HG02870 (cell line): Measurements from ENCODE around the gene CLCN4.
A peak's percentile ranks its signal among the peaks of the same experiment; 100 is the strongest.

Experiments used
- ATAC-seq: cut with Tn5 transposase; IDR thresholded peaks from one replicate; pipeline ENCODE4 v1.9.1; 2021; ENCODE audit warnings: mild to moderate bottlenecking, moderate library complexity; ENCODE audit not compliant: unreplicated experiment

The CLCN4 gene

DNA sequence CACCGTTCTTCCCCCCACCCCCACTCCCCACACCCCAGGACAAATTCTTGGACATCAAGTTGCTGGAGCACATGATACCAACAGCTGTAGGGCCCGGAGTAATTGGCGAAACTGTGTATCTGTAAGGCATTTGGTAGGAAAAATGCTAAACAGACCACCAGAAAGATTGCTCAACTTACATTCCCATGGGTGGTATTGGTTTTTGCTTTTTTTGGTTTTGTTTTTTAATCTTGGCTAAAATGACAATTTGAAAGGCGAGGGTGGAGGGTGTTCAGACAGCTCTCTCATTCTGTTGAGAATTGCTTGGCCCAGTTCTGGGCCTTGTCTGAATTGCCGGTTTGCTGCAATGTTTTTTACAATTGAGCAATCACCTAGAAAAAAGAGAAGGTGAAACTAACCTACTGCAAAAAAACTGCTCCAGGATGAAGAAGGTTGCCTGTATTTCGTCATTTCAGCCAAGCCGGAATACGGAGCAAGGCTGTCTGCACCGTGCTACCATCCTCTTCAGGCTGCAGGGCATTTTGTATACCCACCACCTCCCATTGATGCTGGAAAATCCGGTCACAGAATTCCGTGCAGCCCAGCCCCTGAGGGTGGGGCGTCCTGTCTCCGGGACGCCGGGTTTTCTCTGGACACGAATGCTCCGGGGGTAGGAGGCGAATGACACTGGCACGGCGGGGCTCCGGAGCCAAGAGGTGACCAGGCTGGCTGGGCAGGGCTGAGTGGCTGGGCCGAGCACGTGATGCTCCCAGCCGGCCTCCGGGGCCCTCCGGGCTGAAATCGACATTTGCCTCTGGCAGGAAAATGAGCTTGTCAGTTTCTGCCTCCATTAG lies at the start of gene CLCN4:
Gene CLCN4 (plus strand): TSS at position 777 of the 833 bp plus-strand sequence. CDS start 28,058 bp downstream, outside the sequence.
- ATAC-seq = peak; percentile 54

DNA sequence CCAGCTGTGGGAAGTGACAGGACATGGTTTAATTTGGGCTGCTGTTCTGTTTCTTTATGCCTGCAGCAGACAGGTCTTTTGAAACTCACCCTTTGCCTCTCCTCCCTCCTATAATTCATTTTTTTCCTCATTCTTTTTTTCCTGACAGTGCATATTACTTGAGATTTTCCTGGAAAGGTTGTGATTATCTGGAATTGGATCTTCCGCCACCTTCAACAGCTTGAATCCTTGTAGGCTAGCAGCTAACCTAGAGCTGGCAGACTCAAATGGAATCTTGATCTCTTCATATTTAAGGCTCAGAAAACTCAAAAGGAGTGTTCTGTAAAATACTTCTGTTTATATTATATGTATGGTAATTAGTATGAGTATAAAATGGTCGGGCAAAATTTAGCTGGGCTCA lies 49.3 kb upstream of the CLCN4 start:
- ATAC-seq = no peak

DNA sequence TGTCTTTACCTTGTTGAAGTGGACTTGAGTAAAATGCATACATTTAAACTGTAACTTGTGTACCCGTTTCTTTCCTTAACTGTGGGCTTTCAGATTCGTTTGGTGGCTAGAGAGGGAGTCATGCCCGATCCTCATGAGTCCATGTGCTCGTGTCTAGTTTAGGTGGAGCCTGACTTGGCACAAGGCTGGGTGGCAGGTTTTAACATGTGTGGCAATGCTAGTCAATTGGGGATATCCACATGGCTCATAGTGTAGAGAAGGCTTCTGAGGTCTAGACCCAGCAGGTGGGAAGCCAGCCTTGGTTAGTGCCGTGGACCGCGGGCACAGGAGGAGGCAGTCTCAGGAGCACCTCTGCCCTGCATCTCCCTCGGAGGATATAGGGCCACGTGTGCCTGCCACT lies 48.5 kb upstream of the CLCN4 start:
- no peak for ATAC-seq

DNA sequence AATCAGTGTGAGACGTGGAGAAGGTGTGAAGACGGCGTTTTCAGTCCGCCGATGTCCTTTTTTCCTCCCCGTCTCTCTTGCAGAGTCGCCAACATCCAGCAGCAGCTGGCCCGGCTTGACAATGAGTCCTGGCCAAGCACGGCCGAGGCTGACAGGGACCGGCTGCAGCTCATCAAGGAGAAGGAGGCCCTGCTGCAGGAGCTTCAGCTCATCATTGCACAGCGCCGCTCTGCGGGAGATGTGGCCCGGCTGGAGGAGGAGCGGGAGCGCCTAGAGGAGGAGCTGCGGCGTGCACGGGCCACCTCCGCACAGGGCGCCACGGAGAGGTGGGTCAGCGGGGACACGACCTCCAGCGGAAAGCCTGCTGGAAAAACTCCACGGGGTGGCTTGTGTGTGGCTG lies 47.1 kb upstream of the CLCN4 start:
- ATAC-seq = no peak

DNA sequence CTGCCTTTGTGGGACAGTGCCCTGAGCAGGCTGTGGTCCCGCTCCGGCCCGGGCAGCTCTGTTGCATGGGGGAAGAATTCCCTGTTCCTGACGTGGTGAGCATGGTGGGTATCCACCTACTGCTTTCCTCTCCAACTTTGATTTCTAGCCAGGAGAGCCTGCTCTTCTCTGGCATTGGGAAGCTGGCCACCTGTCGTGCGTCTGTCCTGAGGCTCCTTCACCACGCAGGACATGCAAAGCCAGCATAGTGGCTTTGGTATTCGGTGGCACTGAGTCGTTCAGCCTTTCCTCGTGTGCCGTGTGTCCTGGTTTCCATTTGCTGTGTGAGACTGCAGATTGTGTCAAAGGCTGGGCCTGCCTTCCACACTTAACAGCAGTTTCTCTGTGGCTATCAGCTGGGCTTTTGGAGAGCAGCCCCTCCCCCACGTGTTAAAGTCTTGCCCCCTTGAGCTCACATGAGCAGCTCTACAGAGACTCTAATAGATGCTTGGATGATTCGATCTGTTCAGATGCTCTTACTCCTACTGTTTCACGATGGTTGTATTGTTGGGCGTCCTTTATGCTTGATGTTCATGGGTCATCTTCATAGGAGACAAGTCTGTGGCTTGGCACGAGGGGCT lies 46.3 kb upstream of the CLCN4 start:
- no peak for ATAC-seq

DNA sequence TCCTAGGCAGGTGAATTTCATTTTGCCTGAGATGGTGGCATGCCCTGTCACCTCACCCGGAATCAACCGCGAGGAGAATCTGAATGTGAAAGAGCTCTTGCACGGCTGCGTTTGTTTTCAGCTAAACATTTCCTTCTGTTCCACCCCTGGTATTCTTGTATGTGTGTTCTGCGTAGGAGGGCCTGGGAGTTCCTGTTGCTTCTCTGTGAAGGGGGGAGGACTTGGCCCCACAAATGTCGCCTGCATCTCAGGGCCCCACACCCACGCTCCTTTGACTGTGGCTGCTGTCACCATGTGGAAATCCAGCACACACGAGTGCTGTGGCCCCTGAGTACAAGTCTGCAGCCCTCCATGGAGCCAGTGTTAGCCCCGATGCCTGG lies 45.8 kb upstream of the CLCN4 start:
- ATAC-seq = peak; percentile 39

DNA sequence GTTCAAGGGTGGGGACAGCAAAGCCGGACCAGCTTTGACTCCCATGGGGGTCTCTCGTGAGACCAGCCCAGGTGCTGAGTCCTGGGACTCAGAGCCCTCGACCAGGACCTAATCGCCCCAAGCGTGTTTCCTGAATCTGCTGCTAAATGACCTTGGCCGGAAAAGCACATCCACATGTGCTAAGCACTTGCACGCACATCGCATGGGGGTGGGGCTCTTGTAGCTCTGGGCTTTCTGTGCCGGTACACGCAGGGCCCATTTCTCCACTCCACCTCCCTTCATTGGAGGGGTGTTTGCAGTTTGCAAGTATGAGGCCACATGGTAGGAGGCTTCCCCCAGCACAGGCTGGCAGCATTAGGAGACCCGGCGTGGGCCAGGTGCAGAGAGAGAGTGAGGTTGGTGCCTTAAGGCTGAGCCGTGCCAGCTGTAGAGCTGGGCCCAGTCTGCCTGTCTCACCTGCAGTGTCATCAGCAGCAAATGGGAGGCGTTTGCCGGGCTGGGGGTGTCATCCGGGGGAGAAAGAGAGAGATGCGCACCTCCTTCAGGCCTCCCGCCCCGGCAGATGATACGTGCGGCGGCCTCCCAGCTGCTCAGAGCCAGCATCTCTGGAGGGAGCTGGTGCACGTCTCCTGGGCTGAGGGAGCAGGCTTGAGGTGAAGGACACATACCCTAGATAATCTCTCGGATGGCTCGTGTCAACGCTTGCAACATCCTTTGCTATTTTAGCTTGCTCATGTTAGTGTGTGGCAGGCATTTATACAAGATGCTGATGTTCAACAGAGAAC lies 45.2 kb upstream of the CLCN4 start:
- ATAC-seq = peak; percentile 48

DNA sequence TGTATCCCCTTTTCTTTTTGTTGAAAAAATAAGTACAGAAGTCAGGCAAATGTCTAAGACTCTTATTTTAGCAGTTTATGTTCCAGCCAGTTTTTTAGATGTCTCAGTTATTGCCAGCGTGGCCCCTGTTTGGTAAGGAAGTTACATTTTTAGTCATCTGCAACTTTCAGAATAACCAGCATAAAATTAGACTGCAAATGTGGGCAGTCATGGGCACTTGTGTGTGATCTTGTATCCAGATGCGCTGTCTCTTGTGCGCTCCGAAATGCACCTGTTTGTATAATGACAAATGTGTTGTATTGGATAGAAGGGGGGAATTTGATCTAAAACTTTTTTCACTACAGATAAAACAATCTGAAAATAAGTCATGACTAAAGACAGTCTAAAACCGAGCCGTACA lies 44.3 kb upstream of the CLCN4 start:
- peak; percentile 26 for ATAC-seq

DNA sequence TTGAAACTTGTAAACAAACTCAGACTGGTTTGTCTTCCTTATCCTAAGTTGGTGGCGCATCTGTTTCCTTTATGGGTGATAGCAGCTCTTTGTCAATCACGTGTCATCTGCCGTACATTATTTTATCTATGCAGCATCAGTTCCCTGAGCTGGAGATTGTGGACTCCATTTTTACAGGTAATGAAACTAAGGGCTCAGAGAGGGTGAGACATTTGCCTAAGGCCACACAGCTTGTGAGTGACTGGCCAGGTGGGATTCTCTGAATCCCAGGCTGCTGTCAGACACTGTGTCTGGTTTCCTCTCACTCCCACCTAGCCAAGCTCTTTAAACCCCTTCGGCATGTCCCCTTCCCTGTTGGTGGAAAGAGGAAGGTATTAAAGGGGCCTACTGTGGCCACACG lies 41.7 kb upstream of the CLCN4 start:
- no peak for ATAC-seq

DNA sequence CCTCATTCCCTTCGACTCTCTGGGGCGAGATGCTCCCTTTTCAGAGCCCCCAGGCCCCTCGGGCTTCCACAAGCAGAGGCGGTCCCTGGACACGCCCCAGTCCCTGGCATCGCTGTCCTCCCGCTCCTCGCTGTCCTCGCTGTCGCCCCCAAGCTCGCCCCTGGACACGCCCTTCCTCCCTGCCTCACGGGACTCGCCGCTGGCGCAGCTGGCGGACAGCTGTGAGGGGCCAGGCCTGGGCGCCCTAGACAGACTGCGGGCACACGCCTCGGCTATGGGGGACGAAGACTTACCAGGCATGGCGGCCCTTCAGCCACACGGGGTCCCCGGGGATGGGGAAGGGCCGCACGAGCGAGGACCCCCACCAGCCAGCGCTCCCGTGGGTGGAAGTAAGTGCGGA lies 39.5 kb upstream of the CLCN4 start:
- ATAC-seq = no peak

DNA sequence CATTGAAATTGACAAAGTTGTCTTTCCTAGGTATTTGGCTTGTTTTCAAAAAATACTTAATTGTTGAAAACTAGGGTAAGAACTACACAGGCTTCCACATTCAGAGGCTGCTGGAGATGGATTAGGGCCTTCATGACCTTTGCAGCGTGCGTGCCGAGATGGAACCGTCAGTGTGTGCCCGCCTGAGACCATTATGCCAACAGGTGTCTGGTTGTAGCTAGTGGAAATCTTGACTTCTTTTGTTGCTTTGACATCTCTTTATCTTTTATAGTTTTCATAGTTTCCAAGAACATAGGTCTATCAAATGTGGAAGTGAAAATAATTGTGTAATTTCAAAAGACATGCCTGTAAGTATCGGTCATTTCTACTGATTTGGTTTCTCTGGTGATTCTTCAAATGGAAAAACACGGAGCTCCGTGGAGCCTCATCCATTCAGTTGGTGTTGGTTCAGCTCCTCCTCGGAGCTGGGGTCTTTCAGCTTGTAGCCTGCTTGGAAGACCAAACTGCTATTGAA lies 38.9 kb upstream of the CLCN4 start:
- ATAC-seq = no peak

DNA sequence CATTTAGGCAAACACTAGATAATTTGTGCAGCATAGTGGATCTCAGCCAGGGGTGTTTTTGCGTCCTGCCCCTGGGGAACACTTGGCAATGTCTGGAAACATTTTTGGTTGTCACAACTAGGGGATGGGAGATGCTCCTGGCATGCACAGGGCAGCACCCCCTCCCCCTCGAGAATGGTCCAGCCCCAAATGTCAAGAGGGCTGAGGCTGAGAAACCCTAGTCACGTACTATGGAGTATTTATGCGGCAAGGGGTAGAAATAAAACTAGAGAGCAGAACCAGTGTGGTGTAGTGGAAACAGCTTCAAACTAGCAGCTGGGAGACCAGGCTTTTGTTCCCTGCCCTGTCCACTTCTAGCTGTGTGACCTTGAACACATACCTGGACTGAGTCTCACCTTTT lies 38.2 kb upstream of the CLCN4 start:
- ATAC-seq = no peak

DNA sequence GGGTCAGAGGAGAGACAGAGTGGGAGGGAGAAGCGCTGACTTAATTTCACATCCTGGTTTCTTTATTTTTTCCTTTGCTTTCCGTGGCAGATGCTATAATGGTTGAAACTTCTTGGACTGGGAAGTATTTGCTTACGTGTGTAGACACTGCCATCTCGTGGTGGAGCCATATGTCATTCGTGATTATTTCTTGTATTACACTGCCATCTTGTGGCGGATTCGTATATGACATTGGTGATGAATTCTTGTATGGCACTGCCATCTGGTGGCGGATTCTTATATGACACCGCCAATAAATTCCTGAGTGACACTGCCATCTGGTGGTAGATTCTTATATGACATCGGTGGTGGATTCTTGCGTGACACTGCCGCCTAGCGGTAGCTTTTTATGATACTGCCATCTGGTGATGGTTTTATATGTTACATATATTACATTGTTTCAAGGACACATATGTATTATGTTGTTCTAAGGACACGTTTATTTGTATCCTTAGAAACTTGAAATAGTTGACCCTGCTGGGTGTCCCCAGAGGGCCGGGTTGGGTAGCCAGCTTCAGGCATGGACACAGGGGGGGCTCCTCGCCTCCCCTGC lies 37.3 kb upstream of the CLCN4 start:
- ATAC-seq = peak; percentile 40

DNA sequence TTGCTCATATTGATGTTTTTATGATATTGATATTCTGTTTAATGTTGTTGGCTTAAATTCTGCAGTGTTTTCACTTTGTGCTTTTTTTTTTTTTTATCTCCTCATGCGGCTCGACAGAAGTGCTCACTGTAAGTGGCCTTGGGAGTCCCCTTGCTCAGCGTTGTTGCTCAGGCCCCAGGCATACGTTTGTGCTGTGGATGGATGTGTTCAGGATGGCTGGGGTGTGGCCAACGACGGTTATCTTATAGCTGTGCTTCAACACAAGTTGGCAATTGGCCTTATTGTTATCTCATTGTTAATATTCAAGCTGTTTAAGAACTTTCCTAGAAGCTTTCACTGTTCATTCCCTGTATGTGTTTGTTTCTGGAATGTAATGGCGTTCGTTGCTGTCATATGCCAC lies 36.4 kb upstream of the CLCN4 start:
- ATAC-seq = no peak

DNA sequence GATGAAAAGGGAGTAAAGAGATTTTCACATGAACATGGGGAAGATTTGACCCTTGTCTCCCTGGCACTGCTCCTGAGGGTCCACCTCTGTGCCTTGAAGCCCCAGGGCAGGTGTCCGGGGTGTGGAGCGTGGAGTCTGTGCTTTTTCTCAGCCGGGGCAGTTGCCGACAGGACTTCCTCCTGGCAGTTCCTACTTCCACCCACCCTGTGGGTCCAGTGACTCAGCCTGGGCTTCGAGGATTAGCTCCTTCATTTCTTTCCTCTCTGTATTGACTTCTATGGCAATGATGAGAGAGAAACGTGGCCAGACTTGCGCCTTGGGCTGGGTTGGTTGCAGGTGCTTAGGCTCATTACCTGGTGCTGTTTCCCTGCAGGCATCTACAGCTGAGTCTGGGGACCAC lies 35.9 kb upstream of the CLCN4 start:
- no peak for ATAC-seq

DNA sequence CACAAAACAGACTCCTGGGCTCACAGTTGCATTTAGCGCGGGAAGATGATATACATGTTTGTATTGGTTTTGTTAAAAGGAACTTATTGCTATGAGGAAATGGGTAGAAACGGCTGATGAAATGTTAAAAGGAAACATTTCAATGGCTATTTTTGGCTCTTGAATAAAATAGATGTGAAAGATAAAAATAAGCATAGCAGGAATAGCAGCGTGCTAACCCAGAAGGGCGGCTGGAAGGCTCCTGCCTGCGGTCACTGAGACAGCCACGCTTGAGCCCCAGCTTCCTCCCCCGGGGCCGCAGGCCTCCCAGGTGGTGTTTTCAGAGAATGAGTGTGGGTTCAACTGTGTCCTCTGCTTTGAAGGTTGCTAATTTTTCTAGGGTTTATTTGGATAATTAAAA lies 35.0 kb upstream of the CLCN4 start:
- ATAC-seq = peak; percentile 72

DNA sequence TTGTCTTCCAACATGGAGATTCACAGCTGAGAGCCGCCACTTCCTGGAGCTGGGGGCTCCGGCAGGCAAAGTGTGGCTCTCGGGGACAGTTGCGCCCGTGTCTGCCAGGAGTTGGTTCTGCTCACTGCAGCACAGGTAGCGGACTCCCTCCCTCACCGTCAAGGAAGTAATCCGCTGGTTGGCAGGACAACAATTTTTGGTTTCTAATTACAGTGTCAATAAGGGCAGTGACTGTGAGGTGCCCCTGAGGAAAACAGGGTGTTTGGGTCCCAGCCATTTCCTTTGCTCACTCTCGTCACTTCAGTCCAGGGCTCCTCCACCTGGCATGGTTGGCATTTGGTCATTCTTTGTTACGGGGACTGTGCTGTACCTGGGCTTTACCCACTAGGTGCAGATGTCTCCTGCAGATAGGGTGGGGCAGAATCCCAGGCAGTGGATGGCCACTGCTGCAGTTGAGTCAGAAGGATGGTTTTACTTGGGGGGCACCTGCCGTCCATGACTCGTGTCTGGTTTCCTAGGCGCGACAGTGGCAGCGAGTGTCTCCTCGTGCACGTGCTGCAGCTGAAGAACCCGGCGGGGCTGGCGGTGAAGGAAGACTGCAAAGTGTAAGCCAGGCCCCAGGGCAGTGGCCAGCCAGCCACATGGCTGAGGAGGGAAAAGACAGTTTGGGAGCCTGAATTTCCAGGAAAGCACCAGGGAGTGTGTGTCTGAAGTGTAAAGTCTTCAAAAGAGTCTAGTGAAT lies 32.1 kb upstream of the CLCN4 start:
- ATAC-seq = no peak

DNA sequence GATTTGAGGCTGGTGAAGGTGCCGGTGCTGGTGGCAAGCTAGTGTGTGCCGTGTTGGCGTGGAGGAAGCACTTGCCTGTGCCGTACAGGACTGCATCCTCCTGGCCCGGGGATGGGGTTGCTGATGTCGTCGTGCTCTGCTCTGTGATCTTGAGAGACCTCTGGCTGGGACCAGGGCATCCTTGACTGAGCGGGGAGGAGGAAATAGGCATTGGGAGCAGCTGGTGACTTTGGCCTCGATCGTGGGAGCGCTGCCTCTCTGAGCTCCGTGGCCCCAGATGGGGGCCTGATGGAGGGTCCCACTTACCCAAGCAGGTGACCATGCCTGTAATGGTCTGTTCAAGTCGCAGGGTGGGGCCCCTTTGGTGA lies 31.5 kb upstream of the CLCN4 start:
- ATAC-seq = no peak

DNA sequence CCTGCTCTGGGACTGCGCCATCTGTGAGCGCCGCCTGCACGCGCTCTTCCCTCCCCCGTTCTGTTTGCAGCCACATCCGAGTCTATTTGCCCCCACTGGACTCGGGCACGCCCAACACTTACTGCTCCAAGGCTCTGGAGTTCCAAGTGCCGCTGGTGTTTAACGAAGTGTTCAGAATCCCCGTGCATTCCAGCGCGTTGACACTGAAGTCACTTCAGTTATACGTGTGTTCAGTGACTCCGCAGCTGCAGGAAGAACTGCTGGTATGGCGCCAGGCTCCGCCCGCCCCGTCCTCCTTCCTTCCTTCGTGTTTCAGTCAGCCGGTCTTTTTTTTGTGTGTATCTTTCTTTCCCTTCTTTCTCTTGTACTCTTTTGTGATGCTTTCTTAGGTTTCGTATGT lies 30.7 kb upstream of the CLCN4 start:
- ATAC-seq = no peak

DNA sequence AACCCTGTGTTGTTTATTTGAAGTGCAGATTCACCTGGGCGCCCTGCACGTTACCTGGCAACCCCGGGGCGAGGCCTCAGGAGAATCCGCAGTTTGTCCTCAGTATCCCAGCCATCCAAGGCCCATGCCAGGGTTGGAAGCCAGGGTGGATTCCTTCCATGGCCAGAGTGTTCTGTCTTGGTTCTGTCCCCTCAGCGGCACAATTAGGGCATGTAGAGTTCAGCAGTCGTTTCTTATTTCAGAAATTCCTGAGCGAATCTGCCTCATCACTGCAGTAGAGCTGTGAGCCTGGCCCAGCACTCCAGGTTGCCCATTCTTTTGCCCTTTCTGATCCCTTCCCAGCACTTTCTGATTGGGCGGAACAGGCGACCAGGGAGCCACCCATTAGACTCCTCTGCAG lies 29.9 kb upstream of the CLCN4 start:
- no peak for ATAC-seq

DNA sequence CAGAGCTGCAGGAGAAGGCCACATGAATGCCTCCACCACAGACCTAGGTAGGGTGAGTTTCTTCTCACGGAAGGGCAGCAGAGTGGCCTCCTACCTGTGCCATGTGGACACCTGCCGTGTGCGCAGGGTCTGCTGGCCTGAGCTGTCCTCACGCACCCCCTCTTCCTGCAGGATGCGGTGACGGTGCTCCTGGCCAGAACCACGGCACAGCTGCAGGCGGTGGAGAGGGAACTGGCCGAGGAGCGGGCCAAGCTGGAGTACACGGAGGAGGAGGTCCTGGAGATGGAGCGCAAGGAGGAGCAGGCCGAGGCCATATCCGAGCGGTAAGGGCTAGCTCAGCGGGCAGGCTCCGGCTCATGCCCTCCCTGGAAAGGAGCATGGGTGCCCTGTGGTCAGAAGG lies 28.4 kb upstream of the CLCN4 start:
- no peak for ATAC-seq
